Cardiac muscle cell (in vitro differentiated cells and primary cell): Measurements from ENCODE around the gene IL3RA. TPM values are rescaled to one million over a fixed set of nuclear protein-coding genes. Genes with fewer than 3 reads are reported as not detected.
"Not testable (repeated sequence)": the region's sequence is repeated elsewhere in the genome, so short reads cannot be mapped to it uniquely, and the experiment has no call there.

Experiments used
- DNase-seq, 2 donors: peaks; one replicate each; pipeline versions ENCODE4 v3.0.0 to v3.0.0-alpha.2; 2010 to 2017; ENCODE audit warnings: low read depth in 1 of 2, low spot score in 1 of 2
- H3K27ac ChIP-seq: fragments of 200-600 bp; sonication (generic); 2 replicates; pipeline ENCODE4 v1.5.1; 2016
- H3K27me3 ChIP-seq: fragments of 200-600 bp; sonication (generic); 2 replicates; pipeline ENCODE4 v1.6.0; 2016; ENCODE audit warnings: control low read depth
- H3K36me3 ChIP-seq: fragments of 200-600 bp; sonication (generic); 2 replicates; pipeline ENCODE4 v1.5.1; 2016; ENCODE audit warnings: control low read depth
- H3K4me1 ChIP-seq: fragments of 200-600 bp; sonication (generic); 2 replicates; pipeline ENCODE4 v1.8.1; 2017; ENCODE audit warnings: low read depth, mild to moderate bottlenecking, mixed run types
- H3K4me3 ChIP-seq: fragments of 200-600 bp; sonication (generic); 2 replicates; pipeline ENCODE4 v1.5.1; 2016; ENCODE audit warnings: mild to moderate bottlenecking
- H3K9me3 ChIP-seq: fragments of 200-600 bp; sonication (generic); 2 replicates; pipeline ENCODE4 v1.5.1; 2017; ENCODE audit warnings: low read depth, mild to moderate bottlenecking, control low read depth
- polyA plus RNA-seq: library from polyadenylated mRNA; unstranded; fragments of >200 nt; fragmentation: Nextera tagmentation; extraction: Ambion mirVana; gene quantifications from 2 replicates; pipeline ENCODE4 v1.2.1, GENCODE V29; 2016
- total RNA-seq: library from RNA; depleted of rRNA; stranded (reverse); fragments of >200 nt; gene quantifications from 2 replicates; pipeline ENCODE4 v1.2.3, GENCODE V29; 2016
- TF ChIP-seq, protein P1 (sequence below): IDR thresholded peaks from 2 replicates; pipeline ENCODE4 v1.5.1; 2012; ENCODE audit warnings: low read depth, mild to moderate bottlenecking, low read length

The IL3RA gene
- total and polyA plus RNA-seq, 2 experiments from 2014 or later, result 5.3 TPM; not detected in 1

DNA sequence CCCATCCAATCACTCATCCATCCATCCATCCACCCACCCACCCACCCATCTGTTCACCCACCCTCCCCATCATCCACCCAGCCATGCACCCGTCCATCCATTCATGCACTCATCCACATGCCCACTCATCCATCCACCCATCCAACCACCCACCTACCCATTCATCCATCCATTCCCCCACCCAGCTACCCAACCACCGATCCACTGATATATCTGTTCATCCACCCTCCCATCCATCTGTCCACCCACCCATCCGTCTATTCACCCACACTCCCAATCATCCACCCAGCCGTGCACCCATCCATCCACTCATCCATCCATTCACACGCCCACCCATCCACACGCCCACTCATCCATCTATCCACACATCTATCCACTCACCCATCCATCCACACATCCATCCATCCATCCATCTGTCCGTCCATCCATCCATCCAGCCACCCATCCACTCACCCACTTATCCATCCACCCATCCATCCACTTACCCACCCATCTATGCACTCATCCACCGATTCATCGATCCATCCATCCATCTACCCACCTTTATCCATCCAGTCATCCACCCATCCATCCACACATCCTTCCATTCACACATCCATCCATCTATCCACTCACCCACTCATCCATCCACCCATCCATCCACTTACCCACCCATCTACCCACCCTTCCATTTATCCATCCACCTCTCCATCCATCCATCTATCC lies 87.7 kb downstream of the IL3RA start:
- no peaks in the 10 kb centered on the region for H3K4me1 ChIP-seq
- H3K27ac ChIP-seq, result no peak overlapping the region
- H3K4me3 ChIP-seq, result no peak overlapping the region
- no peaks in the 10 kb centered on the region for H3K9me3 ChIP-seq
- no peaks in the 10 kb centered on the region for H3K36me3 ChIP-seq
- TF ChIP-seq, protein P1, sequence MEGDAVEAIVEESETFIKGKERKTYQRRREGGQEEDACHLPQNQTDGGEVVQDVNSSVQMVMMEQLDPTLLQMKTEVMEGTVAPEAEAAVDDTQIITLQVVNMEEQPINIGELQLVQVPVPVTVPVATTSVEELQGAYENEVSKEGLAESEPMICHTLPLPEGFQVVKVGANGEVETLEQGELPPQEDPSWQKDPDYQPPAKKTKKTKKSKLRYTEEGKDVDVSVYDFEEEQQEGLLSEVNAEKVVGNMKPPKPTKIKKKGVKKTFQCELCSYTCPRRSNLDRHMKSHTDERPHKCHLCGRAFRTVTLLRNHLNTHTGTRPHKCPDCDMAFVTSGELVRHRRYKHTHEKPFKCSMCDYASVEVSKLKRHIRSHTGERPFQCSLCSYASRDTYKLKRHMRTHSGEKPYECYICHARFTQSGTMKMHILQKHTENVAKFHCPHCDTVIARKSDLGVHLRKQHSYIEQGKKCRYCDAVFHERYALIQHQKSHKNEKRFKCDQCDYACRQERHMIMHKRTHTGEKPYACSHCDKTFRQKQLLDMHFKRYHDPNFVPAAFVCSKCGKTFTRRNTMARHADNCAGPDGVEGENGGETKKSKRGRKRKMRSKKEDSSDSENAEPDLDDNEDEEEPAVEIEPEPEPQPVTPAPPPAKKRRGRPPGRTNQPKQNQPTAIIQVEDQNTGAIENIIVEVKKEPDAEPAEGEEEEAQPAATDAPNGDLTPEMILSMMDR, result no peak
- H3K27me3 ChIP-seq, result no peaks in the 10 kb centered on the region
- DNase-seq, result no peak

DNA sequence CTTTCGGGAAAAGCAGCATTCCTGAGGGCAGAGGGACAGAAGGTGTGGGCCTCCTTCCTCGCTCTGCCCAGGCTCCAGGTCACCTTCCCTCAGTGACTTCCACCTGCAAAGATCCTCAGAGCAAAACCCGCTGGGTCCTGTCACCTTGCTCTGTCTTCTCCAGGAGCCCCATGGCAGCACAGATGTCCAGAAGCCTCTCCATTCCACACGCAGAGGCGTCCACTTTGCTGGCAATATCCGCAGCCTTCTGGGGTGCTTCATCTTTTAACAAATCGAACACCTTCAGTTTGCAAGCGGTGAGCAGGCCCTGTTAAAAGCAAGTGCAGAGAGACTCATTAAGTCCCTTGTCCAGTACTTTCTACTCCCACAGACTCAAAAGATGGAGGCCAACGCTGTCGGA lies 88.8 kb downstream of the IL3RA start:
- TF ChIP-seq, protein P1, result no peak
- H3K4me1 ChIP-seq, result no peaks in the 10 kb centered on the region
- no peaks in the 10 kb centered on the region for H3K36me3 ChIP-seq
- no peak overlapping the region for H3K4me3 ChIP-seq
- no peaks in the 10 kb centered on the region for H3K27me3 ChIP-seq
- no peak for DNase-seq
- H3K9me3 ChIP-seq, result no peaks in the 10 kb centered on the region
- H3K27ac ChIP-seq, result no peak overlapping the region

DNA sequence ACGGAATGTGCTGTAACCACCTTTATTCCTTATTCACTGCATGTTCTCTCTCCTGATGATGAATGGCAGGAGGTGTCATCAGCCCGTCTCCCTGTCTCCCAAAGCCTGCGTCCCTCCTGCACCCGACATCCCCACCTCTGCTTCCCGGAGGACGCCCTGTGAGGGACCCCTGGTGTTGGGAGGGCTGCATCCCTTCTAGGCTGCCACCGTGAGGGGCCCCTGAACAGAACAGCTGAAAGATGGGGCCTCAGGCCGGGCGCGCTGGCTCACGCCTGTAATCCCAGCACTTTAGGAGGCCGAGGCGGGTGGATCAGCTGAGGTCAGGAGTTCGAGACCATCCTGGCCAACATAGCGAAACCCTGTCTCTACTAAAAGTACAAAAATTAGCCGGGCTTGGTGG lies 89.7 kb downstream of the IL3RA start:
- not testable (repeated sequence) for H3K27me3 ChIP-seq, H3K9me3 ChIP-seq, H3K27ac ChIP-seq, H3K4me3 ChIP-seq, DNase-seq, H3K4me1 ChIP-seq, H3K36me3 ChIP-seq

DNA sequence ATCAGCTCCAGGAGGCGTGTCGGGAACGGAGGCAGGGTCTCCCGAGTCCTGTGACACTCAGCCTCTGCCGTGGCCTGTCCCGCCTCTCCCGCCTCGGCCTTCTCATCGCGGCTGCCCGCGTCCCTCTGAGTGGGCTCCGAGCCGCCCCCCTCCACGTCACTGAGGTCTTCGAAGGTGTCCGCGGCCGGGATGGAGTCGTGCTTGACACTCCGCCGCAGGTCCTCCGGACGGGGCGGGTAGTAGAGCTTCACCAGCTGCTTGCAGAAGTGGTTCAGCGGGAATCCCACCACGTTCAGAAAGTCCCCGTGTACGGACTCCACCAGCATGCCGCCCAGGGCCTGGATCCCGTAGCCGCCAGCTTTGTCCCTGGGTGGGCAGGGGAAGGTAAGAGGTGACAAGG lies 91.2 kb downstream of the IL3RA start:
- H3K4me3 ChIP-seq, result no peak overlapping the region
- H3K36me3 ChIP-seq, result no peaks in the 10 kb centered on the region
- no peaks in the 10 kb centered on the region for H3K9me3 ChIP-seq
- no peak for DNase-seq
- H3K27ac ChIP-seq, result no peak overlapping the region
- H3K27me3 ChIP-seq, result no peaks in the 10 kb centered on the region
- no peaks in the 10 kb centered on the region for H3K4me1 ChIP-seq
- TF ChIP-seq, protein P1, result no peak

DNA sequence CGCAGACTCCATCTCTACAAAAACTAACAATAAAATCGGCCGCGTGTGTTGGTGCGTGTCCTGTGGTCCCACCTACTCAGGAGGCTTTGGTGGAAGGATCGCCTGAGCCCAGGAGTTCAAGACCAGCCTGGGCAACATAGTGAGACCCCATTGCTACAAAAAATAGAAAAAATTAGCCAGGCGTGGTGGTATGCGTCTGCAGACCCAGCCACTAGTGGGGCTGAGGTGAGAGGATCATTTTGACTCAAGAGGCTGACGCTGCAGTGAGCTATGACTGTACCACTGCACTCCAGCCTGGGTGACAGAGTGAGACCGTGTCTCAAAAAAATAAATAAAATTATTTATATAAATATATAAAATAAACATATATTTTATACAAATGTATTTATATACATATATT lies 93.9 kb downstream of the IL3RA start:
- Histone ChIP-seq H3K27ac (no peak overlapping the region), H3K36me3 (no peaks in the 10 kb centered on the region), H3K4me1 (no peaks in the 10 kb centered on the region), H3K4me3 (no peak overlapping the region), H3K27me3 (no peaks in the 10 kb centered on the region), H3K9me3 (no peaks in the 10 kb centered on the region)
- TF ChIP-seq, protein P1, result no peak
- DNase-seq, result no peak

Other genes starting within 250 kb of the IL3RA start
- gene CRLF2, start 124.1 kb upstream of the IL3RA start, total RNA-seq, result not detected in 2 replicates
- gene CRLF2, start 124.1 kb upstream of the IL3RA start, polyA plus RNA-seq, result not detected in 2 replicates
- gene CSF2RA, start 68.0 kb upstream of the IL3RA start, total RNA-seq, result 1.9 and 2.1 TPM in 2 replicates
- 2.4 TPM in 2 replicates for gene CSF2RA, start 68.0 kb upstream of the IL3RA start, polyA plus RNA-seq
- gene SLC25A6, start 55.3 kb downstream of the IL3RA start, total RNA-seq, result 484 and 592 TPM in 2 replicates
- gene SLC25A6, start 55.3 kb downstream of the IL3RA start, polyA plus RNA-seq, result 370 and 468 TPM in 2 replicates
- 26.2 and 43.8 TPM in 2 replicates for gene ASMTL, start 116.1 kb downstream of the IL3RA start, total RNA-seq
- 36.5 and 62.9 TPM in 2 replicates for gene ASMTL, start 116.1 kb downstream of the IL3RA start, polyA plus RNA-seq
- not detected in 2 replicates for gene P2RY8, start 200.4 kb downstream of the IL3RA start, total RNA-seq
- 0.09 TPM in 1 of 2 replicates, not detected in the other for gene P2RY8, start 200.4 kb downstream of the IL3RA start, polyA plus RNA-seq